ENCODE data around the gene TBCD.

The TBCD gene

GRCh38 chr17:82862737-82863382 lies 111.0 kb downstream of the TBCD start:
- TF ChIP-seq CTCF (IDR thresholded peaks at IDR 0.05; ENCODE audit: low read depth, low read length) = no peak
- no peak for DNase-seq (ENCODE audit: extremely low read depth, low read depth)

- TF ChIP-seq CTCF (IDR thresholded peaks at IDR 0.05; ENCODE audit: low read depth, low read length) = no peak
- DNase-seq (ENCODE audit: extremely low read depth, low read depth) = no peak
Observed at GRCh38 chr17:82863383-82863940, 111.6 kb downstream of the TBCD start.

- DNase-seq (ENCODE audit: extremely low read depth, low read depth) = no peak
Observed at GRCh38 chr17:82863941-82864712, 112.3 kb downstream of the TBCD start.

GRCh38 chr17:82864713-82865248 lies 112.9 kb downstream of the TBCD start:
- no peak for TF ChIP-seq CTCF (IDR thresholded peaks at IDR 0.05; ENCODE audit: low read depth, low read length)
- no peak for DNase-seq (ENCODE audit: extremely low read depth, low read depth)

More at GRCh38 chr17:82863941-82864712, 112.3 kb downstream of the TBCD start:
- TF ChIP-seq CTCF (IDR thresholded peaks at IDR 0.05; ENCODE audit: low read depth, low read length) = no peak

GRCh38 chr17:82865274-82865673 lies 113.4 kb downstream of the TBCD start:
- DNase-seq (ENCODE audit: extremely low read depth, low read depth) = no peak
- no peak for TF ChIP-seq CTCF (IDR thresholded peaks at IDR 0.05; ENCODE audit: low read depth, low read length)

GRCh38 chr17:82865774-82866395 lies 114.0 kb downstream of the TBCD start:
- no peak for DNase-seq (ENCODE audit: extremely low read depth, low read depth)
- TF ChIP-seq CTCF (IDR thresholded peaks at IDR 0.05; ENCODE audit: low read depth, low read length) = no peak

Data from AG09319 (cell line).